Keratinocyte (primary cell): Measurements from ENCODE around the gene KMT2B.

ENCODE experiments used
- CTCF ChIP-seq, 3 experiments: IDR thresholded peaks in 1 of 3; conservative IDR thresholded peaks in 1 of 3; optimal IDR thresholded peaks in 1 of 3; 2 replicates in 2 of 3; 3 replicates in 1 of 3; pipeline versions ENCODE3 to v1.5.1; 2011; ENCODE audit warnings: low read length in 3 of 3, mild to moderate bottlenecking in 3 of 3, moderate library complexity in 2 of 3, control low read depth in 1 of 3, inconsistent platforms in 1 of 3; ENCODE audit not compliant: insufficient read depth in 2 of 3; ENCODE audit errors: extremely low read depth in 1 of 3
- EZH2 ChIP-seq: IDR thresholded peaks from one replicate; pipeline ENCODE4 v1.6.1; 2012; ENCODE audit warnings: inconsistent platforms, mild to moderate bottlenecking, low read length, moderate library complexity

- no peak for TF ChIP-seq CTCF (optimal IDR thresholded peaks at IDR 0.05 in 1 of 3, IDR thresholded peaks at IDR 0.05 in 1 of 3, conservative IDR thresholded peaks at IDR 0.05 in 1 of 3; ENCODE audit: extremely low read depth in 1 of 3, insufficient read depth in 2 of 3, low read length in 3 of 3)
- no peak for TF ChIP-seq EZH2
Measured at GRCh38 chr19:35695895-35696422, 21.8 kb upstream of the KMT2B start.
